Thymus (tissue), 11 donors: ENCODE measurements around the gene PITRM1. TPM values are rescaled to one million over a fixed set of nuclear protein-coding genes. Genes with fewer than 3 reads are reported as not detected.
A peak's percentile ranks its signal among the peaks of the same experiment; 100 is the strongest.
"Not testable (repeated sequence)": the region's sequence is repeated elsewhere in the genome, so short reads cannot be mapped to it uniquely, and the experiment has no call there.

Experiments
- DNase-seq, 9 donors: peaks; one replicate each; pipeline ENCODE4 v3.0.0-alpha.2; 2013; ENCODE audit warnings: low spot score in 9 of 9, low read depth in 6 of 9, missing footprints in 1 of 9
- H3K27ac ChIP-seq, 2 donors: one replicate each; pipeline ENCODE4 v1.5.1; 2013; ENCODE audit warnings: control low read depth in 1 of 2, low read depth in 1 of 2, low read length in 1 of 2, mild to moderate bottlenecking in 1 of 2, moderate library complexity in 1 of 2
- H3K27me3 ChIP-seq, 2 donors: one replicate each; pipeline ENCODE4 v1.5.1; 2013; ENCODE audit warnings: low read length in 1 of 2; ENCODE audit not compliant: control insufficient read depth in 2 of 2, insufficient read depth in 1 of 2
- H3K36me3 ChIP-seq, 2 donors: one replicate each; pipeline ENCODE4 v1.5.1; 2013; ENCODE audit warnings: low read length in 1 of 2, mild to moderate bottlenecking in 1 of 2, moderate library complexity in 1 of 2; ENCODE audit not compliant: control insufficient read depth in 2 of 2, insufficient read depth in 2 of 2
- H3K4me1 ChIP-seq, 2 donors: one replicate each; pipeline ENCODE4 v1.5.1; 2013; ENCODE audit warnings: low read length in 2 of 2; ENCODE audit not compliant: control insufficient read depth in 2 of 2, insufficient read depth in 2 of 2
- H3K4me3 ChIP-seq, 2 donors: one replicate each; pipeline ENCODE4 v1.5.1; 2013; ENCODE audit warnings: low read length in 2 of 2, control low read depth in 1 of 2, mild to moderate bottlenecking in 1 of 2
- H3K9me3 ChIP-seq, 2 donors: one replicate each; pipeline ENCODE4 v1.5.1; 2013; ENCODE audit warnings: low read length in 1 of 2, mild to moderate bottlenecking in 1 of 2; ENCODE audit not compliant: control insufficient read depth in 2 of 2, insufficient read depth in 1 of 2
- WGBS: extraction: QIAGEN DNeasy Blood & Tissue Kit; methylation state at CpG from one replicate; pipeline ENCODE4 v1.1.7; 2013; 5-methylcytosine and 5-hydroxymethylcytosine counted together
- polyA plus RNA-seq: library from polyadenylated mRNA; stranded (reverse); fragments of 200-250 nt; gene quantifications from one replicate; pipeline ENCODE4 v1.2.3, GENCODE V29; 2013
- total RNA-seq: library from RNA; stranded (reverse); fragments of 120-200 nt; gene quantifications from one replicate; pipeline ENCODE4 v1.2.4, GENCODE V29; 2013
- donor health status: healthy.

PITRM1 gene
- total and polyA plus RNA-seq, 2 donors: 50.1 to 159 TPM

DNA sequence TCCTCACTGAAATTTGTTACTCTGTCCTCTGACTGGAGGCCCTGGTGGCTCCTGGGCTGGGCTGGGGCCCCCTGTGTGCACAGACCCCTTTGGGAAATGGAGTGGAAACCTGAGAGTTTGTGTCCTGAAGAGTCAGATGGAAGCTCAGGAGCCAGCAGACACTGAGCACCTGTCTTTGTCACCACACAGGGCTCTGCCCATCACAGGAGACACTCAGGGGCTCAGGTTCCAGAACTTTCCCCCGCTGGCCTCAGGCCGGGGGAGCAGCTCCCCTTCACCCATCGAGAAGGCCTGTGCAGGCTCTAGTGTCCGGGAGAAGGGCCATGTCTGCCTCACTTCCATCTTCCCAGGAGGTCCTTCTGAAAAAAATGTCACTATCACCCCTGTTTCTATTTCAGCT, 22.3 kb upstream of the PITRM1 start:
- Histone ChIP-seq H3K4me1 (peaks cover 0 to 41% of the 10 kb centered on the region in 2 donors), H3K27ac (no peak overlapping the region), H3K36me3 (no peaks in the 10 kb centered on the region), H3K27me3 (peaks cover 0 to 9% of the 10 kb centered on the region in 2 donors), H3K4me3 (no peak overlapping the region), H3K9me3 (no peaks in the 10 kb centered on the region)
- no peak for DNase-seq
- WGBS: 95% methylated on average over 4 of the region's 4 CpGs

DNA sequence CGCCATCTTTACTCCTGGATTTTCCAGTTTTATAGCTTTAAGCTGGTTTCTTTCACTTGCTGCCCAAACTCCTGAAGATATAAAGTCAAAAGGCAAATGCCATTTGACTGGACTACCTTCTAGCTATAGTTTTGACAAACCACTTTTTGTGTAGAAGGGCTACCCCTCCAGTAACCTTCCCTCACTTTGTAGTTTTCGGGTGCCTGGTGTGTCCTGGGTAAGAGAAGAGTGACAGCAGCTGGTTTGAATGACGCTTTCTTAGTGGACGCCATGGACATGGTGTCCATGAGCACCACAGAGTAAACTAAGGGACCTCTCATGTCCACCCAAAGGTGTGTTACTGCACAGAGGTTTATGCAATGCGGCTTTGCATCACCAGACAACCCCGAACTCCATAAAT, 21.2 kb upstream of the PITRM1 start:
- H3K36me3 ChIP-seq: no peaks in the 10 kb centered on the region
- peaks cover 0 to 34% of the 10 kb centered on the region in 2 donors for H3K4me1 ChIP-seq
- H3K27me3 ChIP-seq: peaks cover 0 to 5% of the 10 kb centered on the region in 2 donors
- H3K4me3 ChIP-seq: no peak overlapping the region
- no peaks in the 10 kb centered on the region for H3K9me3 ChIP-seq
- no peak for DNase-seq
- WGBS: 97% methylated on average over 6 of the region's 6 CpGs
- no peak overlapping the region for H3K27ac ChIP-seq

GRCh38 chr10:3192856-3193635, 20.5 kb upstream of the PITRM1 start:
- 66% methylated on average over 19 of the region's 19 CpGs for WGBS
- peak in 4 of 9 donors; percentile 40 to 79 (median 64) for DNase-seq
- H3K27ac ChIP-seq: peak overlapping the region; percentile 64

GRCh38 chr10:3190817-3191216, 18.2 kb upstream of the PITRM1 start:
- H3K36me3 ChIP-seq: no peaks in the 10 kb centered on the region
- no peak overlapping the region for H3K4me3 ChIP-seq
- H3K27ac ChIP-seq: no peak overlapping the region
- 93% methylated on average over 3 of the region's 3 CpGs for WGBS
- peaks cover 5 to 34% of the 10 kb centered on the region in 2 donors for H3K4me1 ChIP-seq
- no peaks in the 10 kb centered on the region for H3K9me3 ChIP-seq
- no peaks in the 10 kb centered on the region for H3K27me3 ChIP-seq
- DNase-seq: no peak

More at GRCh38 chr10:3192856-3193635, 20.5 kb upstream of the PITRM1 start:
- Histone ChIP-seq H3K9me3 (no peaks in the 10 kb centered on the region), H3K27me3 (peaks cover 0 to 5% of the 10 kb centered on the region in 2 donors), H3K36me3 (no peaks in the 10 kb centered on the region), H3K4me3 (no peak overlapping the region), H3K4me1 (peaks cover 0 to 29% of the 10 kb centered on the region in 2 donors)

DNA sequence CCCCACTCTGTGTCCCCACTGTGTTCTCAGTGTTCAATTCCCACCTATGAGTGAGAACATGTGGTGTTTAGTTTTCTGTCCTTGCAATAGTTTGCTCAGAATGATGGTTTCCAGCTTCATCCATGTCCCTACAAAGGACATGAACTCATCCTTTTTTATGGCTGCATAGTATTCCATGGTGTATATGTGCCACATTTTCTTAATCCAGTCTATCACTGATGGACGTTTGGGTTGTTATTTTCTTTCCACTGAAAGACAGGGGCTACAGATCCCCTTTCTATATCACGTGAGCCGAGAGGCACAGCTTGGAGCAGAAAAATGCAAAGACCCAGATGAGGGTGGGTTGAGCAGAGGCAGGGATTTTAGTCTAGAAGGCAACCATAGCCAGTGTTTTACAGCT, 14.6 kb upstream of the PITRM1 start:
- over 99% methylated on average over 3 of the region's 3 CpGs for WGBS
- peak overlapping the region in 1 of 2 donors; percentile 86 for H3K27ac ChIP-seq

DNA sequence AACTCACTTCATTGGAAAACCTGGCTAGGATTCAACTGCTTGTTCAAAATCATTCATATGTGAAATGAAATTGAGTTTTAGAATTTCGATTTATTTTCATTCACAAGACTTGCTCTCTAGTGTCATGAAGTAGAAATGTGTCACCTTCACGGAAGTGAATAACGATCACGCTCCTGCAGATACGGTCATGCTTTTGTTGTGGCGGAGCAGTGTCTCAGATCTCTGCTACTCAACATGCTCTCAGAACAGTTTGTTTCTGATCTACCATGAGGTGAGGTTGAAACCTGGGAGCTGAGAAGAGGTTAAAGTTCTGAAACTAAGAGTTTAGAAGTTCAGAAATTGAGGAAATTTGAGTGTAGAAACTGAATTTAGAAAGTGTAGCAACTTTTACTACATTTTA, 13.8 kb upstream of the PITRM1 start:
- 29% methylated on average over 6 of the region's 6 CpGs for WGBS
- DNase-seq: peak; percentile 64 to 94 (median 85)

More for the DNA sequence above, 14.6 kb upstream of the PITRM1 start:
- not testable (repeated sequence) for H3K4me3 ChIP-seq, DNase-seq, H3K27me3 ChIP-seq, H3K9me3 ChIP-seq, H3K36me3 ChIP-seq
- H3K4me1 ChIP-seq: peaks cover 13 to 32% of the 10 kb centered on the region in 2 donors

GRCh38 chr10:3185386-3185785, 12.8 kb upstream of the PITRM1 start:
- Histone ChIP-seq H3K27ac (peak overlapping the region; percentile 51 to 77), H3K27me3 (no peaks in the 10 kb centered on the region), H3K36me3 (no peaks in the 10 kb centered on the region), H3K9me3 (peaks cover 0 to 8% of the 10 kb centered on the region in 2 donors), H3K4me3 (no peak overlapping the region), H3K4me1 (peaks cover 13 to 32% of the 10 kb centered on the region in 2 donors)
- WGBS: 81% methylated on average over 6 of the region's 6 CpGs
- DNase-seq: peak in 1 of 9 donors; percentile 34

More for the DNA sequence above, 13.8 kb upstream of the PITRM1 start:
- peak overlapping the region; percentile 74 to 83 for H3K27ac ChIP-seq
- no peaks in the 10 kb centered on the region for H3K27me3 ChIP-seq
- no peak overlapping the region for H3K4me3 ChIP-seq
- H3K9me3 ChIP-seq: peaks cover 0 to 8% of the 10 kb centered on the region in 2 donors
- peaks cover 13 to 32% of the 10 kb centered on the region in 2 donors for H3K4me1 ChIP-seq
- H3K36me3 ChIP-seq: no peaks in the 10 kb centered on the region

DNA sequence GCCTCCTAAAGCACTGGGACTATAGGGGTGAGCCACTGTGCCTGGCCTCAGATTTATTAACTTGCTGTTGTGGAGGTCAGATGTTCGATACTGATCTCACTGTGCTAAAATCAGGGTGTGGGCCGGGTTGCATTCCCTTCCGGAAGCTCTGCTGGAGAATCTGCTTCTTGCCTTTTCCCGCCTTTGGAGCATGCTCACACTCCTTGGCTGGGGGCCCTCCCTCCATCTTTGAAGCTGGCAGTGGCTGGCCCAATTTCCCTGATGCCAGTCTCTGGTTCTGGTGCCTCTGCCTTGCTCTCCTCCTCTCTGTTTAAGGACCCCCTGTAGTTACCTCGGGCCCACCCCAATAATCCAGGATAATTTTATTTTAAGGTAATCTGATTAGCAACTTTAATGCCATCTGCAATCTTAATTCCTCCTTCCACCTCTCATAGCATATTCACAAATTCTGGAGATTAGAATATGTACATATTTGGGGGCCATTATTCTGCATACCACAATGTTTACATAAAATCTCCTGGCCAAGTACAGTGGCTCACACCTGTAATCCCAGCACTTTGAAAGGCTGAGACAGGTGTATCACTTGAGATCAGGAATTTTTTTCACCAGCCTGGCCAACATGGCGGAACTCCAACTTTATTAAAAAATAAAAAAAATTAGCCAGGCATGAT, 7.9 kb upstream of the PITRM1 start:
- Histone ChIP-seq H3K27me3 (no peaks in the 10 kb centered on the region), H3K4me3 (no peak overlapping the region), H3K4me1 (peaks cover 6 to 7% of the 10 kb centered on the region in 2 donors), H3K9me3 (peaks cover 0 to 6% of the 10 kb centered on the region in 2 donors), H3K36me3 (no peaks in the 10 kb centered on the region), H3K27ac (no peak overlapping the region)
- no peak for DNase-seq
- 97% methylated on average over 6 of the region's 6 CpGs for WGBS

DNA sequence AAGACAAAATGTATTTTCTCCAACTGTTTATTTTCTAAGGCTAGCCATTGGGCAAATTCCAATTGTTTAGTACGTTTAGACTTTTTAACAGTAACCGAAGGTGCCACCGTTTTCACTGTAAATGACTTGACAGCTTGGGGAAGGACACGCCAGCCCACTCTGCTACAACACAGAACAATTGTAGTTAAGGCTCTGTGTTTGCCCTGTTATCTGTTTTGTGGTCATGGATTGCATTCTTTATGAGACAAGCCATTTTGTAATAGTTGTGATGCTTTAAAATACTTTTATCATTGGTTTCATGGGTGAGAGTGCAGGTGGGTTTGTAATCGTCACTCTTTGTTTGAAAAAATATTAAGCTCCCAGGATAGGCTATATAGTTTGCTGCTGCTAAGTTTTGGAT, 6.6 kb upstream of the PITRM1 start:
- H3K36me3 ChIP-seq: no peaks in the 10 kb centered on the region
- no peaks in the 10 kb centered on the region for H3K27me3 ChIP-seq
- H3K4me1 ChIP-seq: peaks cover 0 to 2% of the 10 kb centered on the region in 2 donors
- no peaks in the 10 kb centered on the region for H3K9me3 ChIP-seq
- H3K4me3 ChIP-seq: no peak overlapping the region
- no peak overlapping the region for H3K27ac ChIP-seq
- no peak for DNase-seq
- WGBS: 97% methylated on average over 5 of the region's 5 CpGs
